Duodenal mucosa (tissue), 2 donors: Measurements from ENCODE around the gene NDUFS7.

ENCODE experiments used
- H3K27ac ChIP-seq: one replicate; pipeline ENCODE4 v1.7.0; 2013; ENCODE audit warnings: low read depth, low read length
- H3K27me3 ChIP-seq, 2 donors: one replicate each; pipeline ENCODE4 v1.7.0; 2013; ENCODE audit warnings: low read length in 2 of 2, control low read depth in 1 of 2; ENCODE audit not compliant: insufficient read depth in 2 of 2, control insufficient read depth in 1 of 2
- H3K36me3 ChIP-seq, 2 donors: one replicate each; pipeline ENCODE4 v1.7.0; 2013; ENCODE audit warnings: low read length in 2 of 2, control low read depth in 1 of 2; ENCODE audit not compliant: insufficient read depth in 2 of 2, control insufficient read depth in 1 of 2
- H3K4me1 ChIP-seq, 2 donors: one replicate each; pipeline ENCODE4 v1.7.0; 2013; ENCODE audit warnings: low read length in 2 of 2, control low read depth in 1 of 2; ENCODE audit not compliant: insufficient read depth in 2 of 2, control insufficient read depth in 1 of 2
- H3K4me3 ChIP-seq, 2 donors: one replicate each; pipeline ENCODE4 v1.7.0; 2013; ENCODE audit warnings: low read length in 2 of 2, low read depth in 1 of 2
- H3K9ac ChIP-seq, 2 donors: one replicate each; pipeline ENCODE4 v1.7.0; 2013; ENCODE audit warnings: low read length in 2 of 2, low read depth in 1 of 2
- H3K9me3 ChIP-seq, 2 donors: one replicate each; pipeline ENCODE4 v1.7.0; 2013; ENCODE audit warnings: low read length in 2 of 2, control low read depth in 1 of 2; ENCODE audit not compliant: control insufficient read depth in 1 of 2

The NDUFS7 gene

GRCh38 chr19:1440418-1440801, 56.7 kb downstream of the NDUFS7 start:
- Histone ChIP-seq H3K27me3 (peaks cover 0 to under 1% of the 10 kb centered on the region in 2 donors), H3K9me3 (no peaks in the 10 kb centered on the region), H3K27ac (no peak overlapping the region), H3K4me3 (no peak overlapping the region), H3K36me3 (peaks cover 10 to 38% of the 10 kb centered on the region in 2 donors), H3K4me1 (peaks cover 10 to 23% of the 10 kb centered on the region in 2 donors), H3K9ac (no peak overlapping the region)

GRCh38 chr19:1441022-1441426, 57.3 kb downstream of the NDUFS7 start:
- Histone ChIP-seq H3K9me3 (no peaks in the 10 kb centered on the region), H3K4me1 (peaks cover 10 to 26% of the 10 kb centered on the region in 2 donors), H3K27ac (no peak overlapping the region), H3K27me3 (peaks cover 0 to 3% of the 10 kb centered on the region in 2 donors), H3K4me3 (no peak overlapping the region), H3K9ac (no peak overlapping the region), H3K36me3 (peaks cover 9 to 35% of the 10 kb centered on the region in 2 donors)

- peaks cover 10 to 26% of the 10 kb centered on the region in 2 donors for H3K4me1 ChIP-seq
- H3K27ac ChIP-seq: no peak overlapping the region
- H3K27me3 ChIP-seq: peaks cover 6 to 9% of the 10 kb centered on the region in 2 donors
- H3K36me3 ChIP-seq: peaks cover 9 to 35% of the 10 kb centered on the region in 2 donors
- H3K4me3 ChIP-seq: no peak overlapping the region
- no peak overlapping the region for H3K9ac ChIP-seq
- H3K9me3 ChIP-seq: no peaks in the 10 kb centered on the region
Observed at GRCh38 chr19:1441677-1442438, 58.2 kb downstream of the NDUFS7 start.
